Measurements from ENCODE around the gene TRUB2. TPM values are rescaled to one million over a fixed set of nuclear protein-coding genes. Genes with fewer than 3 reads are reported as not detected.

The TRUB2 gene
- total RNA-seq, 1 experiment from 2014 or later, result 19.2 TPM

DNA sequence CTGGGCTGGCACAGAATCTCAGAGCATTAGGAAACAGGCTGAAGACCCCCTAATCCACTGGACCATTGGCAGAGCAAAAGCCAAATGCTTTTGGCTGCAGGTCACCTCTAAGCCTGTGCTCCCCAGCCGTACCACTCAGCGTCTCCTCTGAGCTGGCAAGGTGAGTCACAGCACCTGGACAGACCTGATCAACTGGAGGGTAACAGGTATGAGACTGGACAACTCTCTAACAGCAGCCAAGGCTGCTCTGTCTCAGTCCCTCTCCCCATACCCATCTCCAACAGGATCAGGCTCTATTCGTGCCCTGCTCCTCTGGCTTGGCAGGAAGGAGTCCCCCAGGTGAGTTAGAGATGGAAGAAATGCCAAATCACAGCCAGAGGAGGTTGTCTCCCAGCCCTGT, 51.1 kb downstream of the TRUB2 start:
- no peak for DNase-seq (ENCODE audit: low read depth)

DNA sequence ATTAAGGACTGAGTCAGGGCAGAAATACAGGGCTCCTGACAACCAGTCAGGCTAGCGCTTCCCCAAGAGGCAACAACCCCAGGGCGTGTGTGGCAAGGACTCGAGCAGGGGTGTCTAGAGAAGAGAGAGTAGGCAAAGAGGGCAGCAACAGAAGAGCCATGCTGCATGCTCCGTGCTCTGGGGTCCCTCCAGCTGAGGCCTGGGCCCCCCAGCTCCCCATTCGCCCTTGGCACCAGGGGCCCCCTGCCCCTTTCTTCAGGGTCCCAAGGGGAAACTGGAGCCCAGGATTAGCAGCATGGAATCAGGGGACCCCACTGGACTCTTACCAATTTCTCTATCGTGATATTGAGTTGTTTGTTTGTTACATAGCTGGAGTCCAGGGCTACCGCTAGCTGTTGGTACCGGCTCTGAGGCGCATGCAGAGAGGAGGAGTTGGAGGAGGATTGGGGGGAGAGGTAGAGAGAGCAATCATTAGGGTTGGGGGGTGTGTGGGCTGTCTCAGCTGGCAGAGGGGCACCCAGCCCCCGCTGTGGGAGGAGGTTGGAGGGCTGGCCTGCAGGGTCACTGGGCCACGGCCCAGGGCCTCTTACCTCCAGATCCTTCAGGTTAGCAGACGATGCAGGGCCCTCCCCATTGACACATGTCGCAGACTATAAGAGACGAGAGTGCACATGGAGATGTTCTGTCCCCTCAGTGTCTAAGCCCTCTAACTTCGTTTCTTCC, 55.2 kb downstream of the TRUB2 start:
- DNase-seq (ENCODE audit: low read depth), result no peak

DNA sequence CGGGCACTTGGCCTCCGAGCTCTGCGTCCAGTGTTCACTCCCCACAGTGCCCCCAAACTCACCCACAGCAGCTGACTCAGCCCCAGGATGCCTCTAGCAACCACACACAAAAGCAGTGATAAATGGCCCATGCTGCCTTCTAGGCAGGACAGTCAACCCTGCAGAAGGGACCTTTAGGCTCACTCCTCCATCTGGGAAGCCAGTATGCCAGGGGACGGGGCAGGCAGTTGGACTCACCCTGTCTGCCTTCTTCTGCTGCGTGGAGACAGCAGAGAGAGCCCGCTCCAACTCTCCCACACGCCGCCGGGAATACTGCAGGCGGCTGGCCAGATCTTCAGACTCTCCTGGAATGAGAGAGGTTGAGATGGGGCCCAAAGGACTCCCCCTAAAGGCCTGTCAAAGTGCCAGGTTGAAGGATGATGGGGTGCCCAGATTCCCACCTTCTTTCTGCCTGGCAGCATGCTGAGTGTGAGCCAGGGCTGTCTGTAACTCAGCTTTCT, 56.8 kb downstream of the TRUB2 start:
- no peak for DNase-seq (ENCODE audit: low read depth)

DNA sequence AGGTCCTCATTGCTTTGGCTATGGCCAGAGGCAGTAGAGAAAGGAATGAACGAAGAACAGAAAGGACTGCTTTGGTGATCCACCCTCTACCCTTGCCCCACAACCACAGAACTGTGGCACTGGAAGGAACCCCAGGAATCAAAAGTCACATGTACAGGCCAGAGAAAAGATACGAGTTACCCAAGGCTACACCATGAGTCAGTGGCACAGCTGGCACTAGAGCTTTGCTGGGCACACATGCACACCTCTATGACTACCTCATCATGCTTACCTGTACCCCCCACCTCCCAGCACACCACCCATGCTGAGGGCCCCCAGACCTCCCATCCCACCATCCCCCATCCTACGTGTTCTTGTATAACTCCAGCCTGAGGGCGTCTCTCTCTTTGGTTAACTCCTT, 59.6 kb downstream of the TRUB2 start:
- DNase-seq (ENCODE audit: low read depth), result no peak

DNA sequence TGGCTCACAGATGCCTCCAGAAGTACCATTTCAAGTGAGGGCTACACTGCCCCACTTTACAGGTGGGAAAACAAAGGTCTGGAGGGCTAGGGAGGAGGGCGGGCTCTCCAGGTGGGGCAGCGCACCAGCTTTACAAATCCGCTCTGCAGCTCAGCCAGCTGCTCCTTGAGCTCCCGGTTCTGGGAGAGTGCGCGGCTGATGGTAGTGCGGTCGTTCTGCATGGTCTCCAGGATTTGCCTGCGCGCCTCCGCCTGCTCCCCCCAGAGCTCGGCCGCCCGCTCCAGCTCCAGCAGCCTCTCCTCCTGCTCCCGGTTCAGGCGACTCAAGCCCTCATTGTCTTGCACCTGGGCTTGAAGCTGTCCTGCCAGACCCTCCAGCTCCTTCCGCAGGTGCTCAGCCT, 61.9 kb downstream of the TRUB2 start:
- DNase-seq (ENCODE audit: low read depth), result no peak

DNA sequence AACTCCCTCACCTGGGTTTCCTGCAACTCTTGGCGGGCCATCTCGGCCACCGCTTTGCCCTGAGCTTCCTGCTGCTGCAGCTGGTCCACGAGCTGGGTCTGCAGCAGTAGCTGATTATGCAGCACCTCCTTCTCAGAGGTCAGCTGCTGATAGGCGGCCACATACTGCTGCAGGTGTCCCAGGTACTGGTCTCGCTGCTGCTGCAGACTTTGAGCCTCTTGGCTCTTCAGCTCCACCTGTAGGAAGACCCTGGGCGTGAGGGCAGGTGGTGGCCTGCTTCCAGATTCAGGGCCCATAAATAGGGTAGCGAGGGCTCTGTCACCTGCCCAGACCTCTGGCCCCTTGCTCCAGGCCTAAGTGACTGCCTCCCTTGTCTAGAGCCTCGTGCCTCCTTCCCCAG, 63.1 kb downstream of the TRUB2 start:
- DNase-seq (ENCODE audit: low read depth), result no peak

DNA sequence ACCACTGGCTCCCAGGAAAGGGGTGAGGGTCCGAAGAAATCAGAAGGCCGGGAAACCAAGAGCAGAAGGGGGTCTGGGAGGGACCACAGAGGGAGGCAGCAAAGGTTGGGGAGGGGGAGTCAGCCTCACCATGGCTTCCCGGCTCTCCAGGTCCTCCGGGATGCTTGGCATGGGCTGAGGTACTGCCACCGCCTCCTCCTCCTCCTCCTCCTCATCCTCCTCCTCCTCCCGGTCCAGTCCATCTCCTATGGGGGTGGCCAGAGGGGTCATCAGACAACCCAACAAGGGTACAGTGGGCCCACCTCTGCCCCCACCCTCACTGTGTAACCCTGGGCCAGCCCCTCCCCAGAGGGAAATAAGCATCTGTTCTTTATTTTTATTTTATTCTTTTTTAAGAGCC, 63.9 kb downstream of the TRUB2 start:
- no peak for DNase-seq (ENCODE audit: low read depth)

DNA sequence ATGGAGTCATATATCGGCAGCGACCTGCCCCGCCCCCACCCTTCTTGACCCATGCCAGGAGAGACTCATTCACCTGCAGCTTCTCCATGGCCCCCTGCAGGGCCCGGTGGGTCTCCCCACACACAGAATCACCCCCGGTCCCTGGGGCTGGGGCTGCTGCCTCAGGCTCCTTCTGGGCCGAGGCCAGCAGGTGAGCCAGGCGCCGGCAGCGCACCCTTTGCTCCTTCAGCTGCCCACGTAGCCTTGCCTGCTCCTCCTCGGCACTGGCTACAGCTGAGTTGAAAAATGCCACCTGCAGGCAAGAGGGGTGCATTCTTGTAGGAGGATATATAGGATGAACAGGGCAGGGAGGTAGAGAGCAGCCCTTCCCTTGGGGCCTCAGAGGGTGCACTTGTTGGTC, 64.3 kb downstream of the TRUB2 start:
- DNase-seq (ENCODE audit: low read depth), result no peak

DNA sequence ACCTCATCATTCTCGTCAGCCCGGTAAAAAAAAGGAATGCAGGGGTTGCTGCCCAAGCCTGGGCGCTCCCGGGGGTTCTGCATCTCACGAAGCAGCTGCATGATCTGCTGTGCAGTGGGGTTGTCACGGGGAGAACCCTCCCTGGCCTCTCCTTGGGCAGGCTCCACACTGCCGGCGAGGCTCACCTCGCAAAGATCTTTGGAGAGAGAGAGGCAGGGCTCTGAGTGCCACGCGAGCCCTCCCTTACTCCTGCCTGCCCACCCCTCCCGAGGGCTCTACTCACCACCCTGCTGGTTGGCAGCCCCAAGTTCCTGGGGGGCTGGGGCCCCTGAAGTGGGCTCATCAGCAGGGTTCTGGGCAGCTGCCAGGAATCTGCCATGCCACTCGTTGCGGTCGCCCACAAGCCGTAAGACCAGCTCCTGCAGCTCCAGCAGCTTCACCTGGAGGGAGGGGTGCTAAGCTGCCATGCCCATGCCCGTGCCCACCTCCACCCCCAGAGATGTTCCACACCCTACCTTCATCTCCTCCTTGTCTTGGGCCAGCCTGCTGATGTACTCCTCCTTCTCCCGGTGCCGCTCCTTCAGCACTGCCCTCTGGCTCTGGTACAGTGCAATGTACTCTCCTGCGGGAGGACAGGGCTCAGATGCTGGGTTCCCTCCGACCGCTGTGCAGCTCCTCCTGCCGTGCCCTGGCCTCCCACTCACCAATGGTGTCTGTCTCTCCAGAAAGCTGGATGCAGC, 65.0 kb downstream of the TRUB2 start:
- no peak for DNase-seq (ENCODE audit: low read depth)

Other genes with a start within 250 kb of the TRUB2 start
- 34.9 and 53.8 TPM in 2 replicates for gene PTGES2, start 194.7 kb downstream of the TRUB2 start, total RNA-seq (2014; rRNA removed; shearing (Covaris generic))
- 0.42 TPM in 1 of 2 replicates, not detected in the other for gene LCN2, start 173.0 kb downstream of the TRUB2 start, total RNA-seq (2014; rRNA removed; shearing (Covaris generic))
- 289 and 427 TPM in 2 replicates for gene BBLN, start 162.2 kb downstream of the TRUB2 start, total RNA-seq (2014; rRNA removed; shearing (Covaris generic))
- gene CIZ1, start 130.9 kb downstream of the TRUB2 start, total RNA-seq (2014; rRNA removed; shearing (Covaris generic)), result 50.2 and 52.4 TPM in 2 replicates
- 14.0 and 18.3 TPM in 2 replicates for gene DNM1, start 119.1 kb downstream of the TRUB2 start, total RNA-seq (2014; rRNA removed; shearing (Covaris generic))
- gene GOLGA2, start 46.4 kb downstream of the TRUB2 start, total RNA-seq (2014; rRNA removed; shearing (Covaris generic)), result 82.9 and 119 TPM in 2 replicates
- gene SWI5, start 46.2 kb downstream of the TRUB2 start, total RNA-seq (2014; rRNA removed; shearing (Covaris generic)), result 61.4 and 68.8 TPM in 2 replicates
- 54.8 and 59.2 TPM in 2 replicates for gene COQ4, start 392 bp upstream of the TRUB2 start, total RNA-seq (2014; rRNA removed; shearing (Covaris generic))
- 21.3 and 23.7 TPM in 2 replicates for gene SLC27A4, start 18.1 kb upstream of the TRUB2 start, total RNA-seq (2014; rRNA removed; shearing (Covaris generic))
- gene URM1, start 48.9 kb upstream of the TRUB2 start, total RNA-seq (2014; rRNA removed; shearing (Covaris generic)), result 40.8 and 50.7 TPM in 2 replicates
- gene CERCAM, start 98.4 kb upstream of the TRUB2 start, total RNA-seq (2014; rRNA removed; shearing (Covaris generic)), result 15.5 and 24.1 TPM in 2 replicates
- 32.7 and 56.5 TPM in 2 replicates for gene ODF2, start 133.6 kb upstream of the TRUB2 start, total RNA-seq (2014; rRNA removed; shearing (Covaris generic))
- gene GLE1, start 182.3 kb upstream of the TRUB2 start, total RNA-seq (2014; rRNA removed; shearing (Covaris generic)), result 48.2 and 61.4 TPM in 2 replicates
- gene SPTAN1, start 230.1 kb upstream of the TRUB2 start, total RNA-seq (2014; rRNA removed; shearing (Covaris generic)), result 116 and 198 TPM in 2 replicates

All from M059J (cell line).